Effector CD8-positive, alpha-beta T cell (primary cell): ENCODE data around the gene TNFRSF14.

Experiments used
- DNase-seq: peaks from one replicate; lab custom pipeline; 2025; lab: John Stamatoyannopoulos, UW

Gene TNFRSF14

DNA sequence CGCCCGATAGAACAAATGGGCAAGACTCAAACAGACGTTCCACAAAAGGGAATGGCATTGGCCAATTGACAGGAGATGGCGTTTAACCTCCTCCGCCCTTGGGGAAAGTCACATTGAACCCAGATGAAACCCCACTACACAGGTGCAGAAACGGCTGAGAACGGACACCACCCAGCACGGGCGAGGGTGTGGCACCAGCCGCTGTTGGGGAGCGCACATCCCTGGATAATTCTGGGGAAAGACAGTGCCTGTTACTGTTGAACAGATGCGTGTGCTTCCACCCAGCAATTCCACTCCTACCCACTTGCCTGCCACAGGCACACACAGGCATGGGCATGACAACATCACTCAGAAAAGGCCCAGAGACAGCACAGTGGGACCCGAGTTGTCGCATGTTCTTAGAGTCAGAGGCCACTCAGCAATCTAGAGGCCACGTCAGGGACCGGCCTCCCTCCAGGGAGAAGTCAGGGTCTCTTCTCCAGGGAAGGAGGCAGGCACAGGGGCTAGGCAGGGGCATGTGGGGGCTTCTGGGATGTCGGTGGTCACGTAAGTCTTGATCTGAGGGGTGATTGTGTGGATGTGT is 45.6 kb downstream of the TNFRSF14 start:
- no peak for DNase-seq

DNA sequence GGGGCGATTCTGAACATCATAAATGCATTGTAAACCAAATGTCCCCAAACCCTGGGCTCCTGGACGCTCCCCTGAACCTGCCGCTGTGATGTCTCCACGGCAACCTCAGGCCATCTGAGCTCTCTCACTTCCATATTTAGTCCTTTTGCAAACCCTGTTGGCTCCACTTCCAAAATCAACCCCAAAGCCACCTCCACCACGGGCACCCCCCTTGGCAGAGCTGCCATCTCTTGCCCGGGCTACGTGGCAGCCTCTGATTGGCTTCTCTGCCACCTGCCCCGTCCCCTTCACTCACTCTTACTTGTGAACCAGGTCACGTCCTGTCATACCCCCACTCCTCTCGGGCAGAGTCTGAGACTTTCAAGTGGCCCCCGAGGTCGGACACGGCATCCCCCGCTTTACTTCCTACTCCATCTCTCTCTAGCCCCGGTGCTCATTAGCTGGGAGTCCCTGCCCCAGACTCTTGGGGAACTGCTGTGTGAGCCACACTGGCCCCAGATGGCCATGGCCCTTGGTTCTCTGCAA is 46.2 kb downstream of the TNFRSF14 start:
- no peak for DNase-seq

DNA sequence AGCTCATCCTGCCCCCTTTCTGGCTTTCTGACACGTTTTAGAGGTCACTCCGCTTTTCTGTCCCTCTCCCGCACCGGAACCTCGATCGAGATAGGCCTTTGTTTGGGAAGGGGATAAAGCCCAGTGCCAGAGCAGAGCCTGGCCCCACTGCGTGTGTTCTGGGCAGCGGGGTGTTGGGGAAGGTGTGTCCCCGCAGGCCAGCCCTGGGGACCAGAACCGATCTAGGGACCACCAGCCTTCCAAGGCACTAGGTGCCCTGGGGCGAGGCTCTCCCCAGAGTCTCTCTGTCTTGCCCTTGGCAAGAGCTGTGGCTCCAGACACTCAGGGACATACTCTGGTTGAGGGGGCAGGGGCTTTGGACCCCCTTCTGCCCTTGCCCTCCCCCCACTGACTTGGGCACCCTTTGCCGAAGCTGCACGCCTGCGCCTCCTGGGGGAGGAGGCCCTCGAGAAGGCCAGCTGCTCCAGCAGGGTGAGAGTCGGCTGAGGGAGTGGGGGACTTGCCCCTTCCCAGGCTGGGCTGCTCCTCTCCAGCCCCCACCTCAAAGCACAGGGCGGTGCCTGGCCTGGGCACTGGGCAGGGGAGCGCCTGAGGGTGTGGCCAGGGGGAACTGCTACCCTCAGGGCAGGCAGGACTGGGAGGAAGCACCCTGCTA is 46.8 kb downstream of the TNFRSF14 start:
- DNase-seq, result no peak

DNA sequence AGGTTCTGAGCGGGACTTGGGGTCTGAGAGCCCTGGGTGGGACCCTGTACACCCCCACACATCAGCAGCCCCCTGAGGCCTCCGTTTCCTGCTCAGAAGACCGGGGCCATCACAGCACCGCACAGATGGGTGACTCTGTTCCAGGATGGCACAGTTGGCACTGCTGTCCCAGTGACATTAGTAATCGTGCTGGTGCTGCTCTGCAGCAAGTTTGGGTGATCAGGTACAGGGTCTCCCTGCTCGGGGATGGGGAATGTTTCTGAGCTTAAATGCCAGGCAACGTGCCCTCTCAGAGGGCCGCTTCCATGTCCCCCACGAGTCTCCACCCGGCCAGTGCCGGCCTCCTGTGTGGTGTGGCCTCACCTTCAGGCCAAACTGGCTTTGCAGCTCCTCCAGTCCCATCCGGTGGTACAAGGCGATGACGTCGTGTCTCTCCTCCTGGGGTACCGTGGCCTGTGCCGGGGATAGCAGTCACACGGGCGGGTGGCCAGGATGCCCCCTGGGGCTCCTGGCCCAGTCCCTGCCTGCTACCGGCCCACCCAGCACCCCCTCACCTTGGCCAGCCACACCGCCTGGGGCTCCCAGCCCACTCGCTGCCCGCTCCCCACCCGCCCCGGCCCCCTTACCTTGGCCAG is 47.5 kb downstream of the TNFRSF14 start:
- DNase-seq, result no peak

DNA sequence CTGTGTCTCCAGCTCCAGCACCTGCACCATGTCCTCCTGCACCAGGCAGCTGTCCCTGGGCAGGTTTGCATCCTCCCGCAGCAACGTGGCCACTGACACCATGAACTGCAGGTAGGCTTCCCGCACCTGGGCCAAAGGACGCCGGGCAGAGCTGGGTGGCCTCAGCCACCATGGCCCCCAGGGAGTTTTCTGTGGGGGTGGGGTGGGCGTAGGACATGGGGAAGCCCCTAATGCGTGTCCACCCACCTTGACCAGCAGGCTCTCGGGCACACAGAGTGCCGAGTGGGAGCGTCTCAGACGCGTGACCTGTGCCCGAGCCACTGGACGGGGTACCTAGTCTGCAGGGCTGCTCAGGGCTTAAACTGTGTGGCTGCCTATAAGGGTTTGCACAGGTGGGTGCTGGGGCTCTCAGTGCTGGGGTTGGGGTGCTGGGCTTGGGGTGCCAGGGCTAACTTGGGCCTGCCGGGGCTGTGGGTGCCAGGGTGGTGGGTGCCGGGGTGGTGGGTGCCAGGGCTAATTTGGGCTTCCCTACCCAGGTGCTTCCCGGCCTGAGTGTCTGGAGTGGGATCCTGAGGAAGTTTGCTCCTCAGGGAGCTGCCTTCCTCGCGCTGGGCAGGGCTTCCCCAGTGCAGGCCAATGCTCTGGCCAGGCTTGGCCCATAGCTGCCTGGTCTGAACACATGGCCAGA is 48.1 kb downstream of the TNFRSF14 start:
- DNase-seq, result no peak

DNA sequence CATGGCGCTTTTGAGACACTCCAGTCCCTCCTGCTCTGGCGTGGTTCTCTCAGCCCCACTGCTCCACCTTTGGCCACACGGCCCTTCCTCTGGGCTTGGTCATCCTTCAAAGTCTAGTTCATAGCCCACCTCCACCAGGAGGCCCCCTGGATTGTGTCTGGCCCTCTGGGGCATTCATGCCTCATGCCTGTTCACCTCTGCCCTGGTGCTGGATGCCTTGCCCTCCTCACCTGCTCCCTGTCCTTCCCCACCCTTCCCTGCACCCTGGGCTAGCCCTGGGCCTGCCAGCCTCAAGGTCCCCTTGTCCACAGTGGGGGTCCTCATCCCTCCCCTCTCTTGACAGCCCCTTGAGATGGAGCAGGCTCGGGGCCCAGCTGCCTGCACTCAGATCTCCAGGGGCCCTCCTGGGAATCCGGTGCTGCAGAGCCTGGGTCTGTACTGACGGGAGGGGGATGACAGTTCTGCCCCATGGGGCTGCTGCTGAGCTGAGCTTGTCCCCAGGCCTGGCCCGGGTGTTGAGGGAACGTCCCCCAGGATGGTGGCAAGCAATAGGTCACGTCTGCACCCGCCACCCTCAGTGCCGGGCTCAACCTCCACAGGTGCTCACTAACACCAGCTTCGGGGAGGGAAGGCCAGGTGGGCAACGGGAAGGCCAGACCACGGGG is 48.8 kb downstream of the TNFRSF14 start:
- DNase-seq, result no peak

DNA sequence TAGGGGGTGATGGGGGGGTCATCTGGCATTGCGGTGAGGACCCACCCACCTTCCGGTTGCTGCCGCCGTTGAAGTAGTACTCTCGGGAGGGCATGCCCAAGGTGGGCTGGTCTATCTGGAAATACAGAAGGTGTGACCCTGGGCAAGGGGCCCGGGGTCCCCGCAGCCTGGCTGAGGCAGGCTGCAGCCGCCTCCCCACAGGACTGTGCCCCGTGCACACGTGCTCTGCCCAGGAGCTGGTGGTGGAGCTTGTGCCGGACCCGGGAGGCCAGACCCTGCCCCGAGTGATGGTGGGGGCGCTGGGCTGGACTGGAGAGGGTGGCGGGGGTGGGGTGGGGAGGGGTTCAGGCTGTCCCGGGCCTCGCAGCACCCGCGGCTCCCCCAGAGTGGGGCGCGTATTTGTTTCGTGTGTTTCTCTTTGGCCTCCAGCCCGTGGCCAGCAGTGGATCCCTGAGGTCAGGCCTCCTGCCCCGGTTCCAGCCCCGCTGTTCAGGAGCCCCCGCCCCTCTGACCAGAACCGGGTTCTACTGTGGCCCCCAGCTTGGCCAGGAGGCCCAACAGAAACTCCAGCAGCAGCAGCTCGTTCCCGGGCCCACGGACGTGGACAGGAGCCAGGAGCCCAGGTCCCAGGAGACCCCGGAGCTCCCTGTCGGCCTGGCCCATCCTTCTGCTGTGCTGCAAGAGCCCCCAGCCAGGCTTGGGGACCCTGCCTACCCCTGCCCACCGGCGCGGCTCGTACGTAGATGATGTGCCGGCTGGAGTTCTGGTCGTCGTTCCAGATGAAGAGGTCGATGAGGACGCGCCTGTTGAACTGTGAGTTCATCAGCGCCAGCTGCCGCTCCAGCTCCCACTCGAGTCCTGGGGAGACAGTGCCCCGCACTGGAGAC is 49.6 kb downstream of the TNFRSF14 start:
- no peak for DNase-seq

DNA sequence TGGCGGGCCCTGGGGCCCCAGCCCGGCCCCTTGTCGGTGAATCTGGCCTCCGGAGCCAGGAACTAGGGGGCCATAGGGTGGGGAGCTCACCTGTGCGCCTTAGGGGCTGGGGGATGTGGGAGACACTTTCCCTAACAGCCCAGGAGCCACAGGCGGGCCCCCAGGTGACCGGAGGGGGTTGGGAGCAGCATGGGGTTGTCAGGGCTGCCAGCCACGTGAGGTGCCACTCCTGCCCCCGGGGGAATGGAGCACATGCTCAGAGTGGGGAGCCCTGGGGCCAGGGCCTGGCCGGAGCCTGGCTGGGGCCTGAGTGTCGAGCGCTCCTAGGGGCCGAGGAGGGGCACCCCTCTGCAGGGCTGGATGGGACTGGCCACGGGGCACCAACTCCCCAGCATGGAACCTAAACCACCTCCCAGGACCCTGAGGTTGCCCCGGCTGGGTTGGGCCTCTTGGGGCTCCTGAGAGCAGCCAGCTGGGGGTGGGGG is 50.3 kb downstream of the TNFRSF14 start:
- DNase-seq, result no peak

DNA sequence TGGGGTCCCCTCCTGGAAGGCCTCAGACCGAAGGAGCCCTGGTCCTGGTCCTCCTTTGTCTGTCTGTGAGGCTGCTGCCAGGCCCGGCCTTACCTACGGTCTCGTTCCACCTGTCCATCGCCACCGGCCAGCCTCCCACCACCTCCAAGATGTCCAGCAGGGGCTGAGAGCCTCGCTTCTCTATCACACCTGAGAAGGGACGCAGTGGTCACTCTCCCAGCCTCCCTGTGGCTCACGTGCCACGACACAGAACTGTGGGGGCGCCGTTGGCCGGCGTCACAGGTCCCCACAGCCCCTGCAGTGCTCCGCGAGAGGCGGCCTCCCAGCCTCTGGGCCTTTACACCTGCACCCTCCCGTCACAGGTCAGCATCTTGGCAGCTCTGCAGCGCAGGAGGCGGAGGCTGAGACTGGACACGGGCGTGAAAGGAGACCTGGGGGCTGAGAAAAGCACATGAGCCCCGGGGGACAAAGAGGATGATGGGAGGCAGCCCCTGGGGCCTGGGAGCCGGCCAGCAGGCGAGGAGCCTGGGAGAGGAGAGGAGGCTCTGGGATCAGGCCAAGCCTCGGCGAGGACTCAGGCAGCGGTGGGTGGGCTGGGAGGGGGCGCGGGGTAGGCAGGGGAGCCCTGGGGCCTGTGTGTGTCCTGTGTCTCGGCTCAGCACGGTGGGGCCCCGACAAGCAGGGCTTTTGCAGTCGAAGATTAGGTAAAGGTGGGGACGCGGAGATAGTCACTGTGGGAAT is 50.9 kb downstream of the TNFRSF14 start:
- DNase-seq, result no peak

DNA sequence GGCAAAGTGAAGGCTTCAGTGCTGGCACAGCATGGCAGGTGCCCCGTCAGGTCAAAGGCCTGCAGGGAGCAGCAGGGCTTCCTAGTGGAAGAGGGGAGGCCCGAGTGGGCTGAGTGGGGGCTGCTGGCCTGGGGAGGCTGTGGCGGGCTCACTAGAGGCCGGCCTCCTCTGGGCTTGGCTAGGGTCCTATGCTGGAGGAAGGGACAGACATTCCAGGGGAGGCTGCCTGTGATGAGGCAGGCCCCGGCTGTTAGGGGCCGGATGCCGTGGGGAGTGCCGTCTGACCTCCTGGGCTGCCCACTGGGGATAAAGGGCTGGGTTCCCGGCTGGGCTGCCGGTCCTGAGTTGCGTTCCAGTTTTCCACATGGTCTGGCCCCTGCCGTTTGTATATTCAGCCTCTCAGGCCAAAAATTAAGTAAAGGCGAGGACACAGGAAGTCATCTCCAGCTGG is 51.5 kb downstream of the TNFRSF14 start:
- no peak for DNase-seq

DNA sequence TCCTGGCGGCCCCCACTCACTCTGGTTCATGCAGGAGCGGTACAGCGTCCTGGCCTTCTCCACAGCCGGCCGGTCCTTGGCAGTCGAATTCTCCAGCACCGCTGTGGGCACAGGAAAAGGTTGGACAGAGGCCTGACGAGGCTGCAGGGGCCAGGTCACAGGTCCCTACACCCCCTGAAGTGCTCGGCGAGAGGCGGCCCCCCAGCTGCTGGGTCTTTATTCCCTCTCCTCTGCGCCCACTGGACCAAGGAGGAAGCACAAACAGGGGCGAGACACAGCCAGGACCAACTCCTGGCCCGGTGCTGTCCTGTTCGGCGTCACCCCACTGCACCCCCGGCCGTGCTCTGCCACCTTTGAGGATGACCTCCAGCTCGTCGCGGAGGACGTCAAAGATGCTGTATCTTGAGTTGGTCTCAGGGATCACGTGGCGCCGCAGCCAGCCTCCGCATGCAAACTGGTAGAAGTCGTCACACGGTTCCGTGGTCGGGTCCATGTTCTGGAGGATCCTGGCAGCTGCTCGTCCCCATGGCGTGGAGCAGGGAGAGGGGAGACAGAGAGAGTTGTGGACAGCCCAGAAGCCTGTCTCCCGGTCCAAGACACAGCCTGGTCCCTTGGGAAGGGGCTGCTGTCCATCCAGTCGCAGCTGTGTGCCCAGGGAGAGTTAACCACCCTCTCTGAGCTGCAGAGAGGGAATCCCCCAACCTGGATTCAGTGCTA is 53.3 kb downstream of the TNFRSF14 start:
- no peak for DNase-seq

DNA sequence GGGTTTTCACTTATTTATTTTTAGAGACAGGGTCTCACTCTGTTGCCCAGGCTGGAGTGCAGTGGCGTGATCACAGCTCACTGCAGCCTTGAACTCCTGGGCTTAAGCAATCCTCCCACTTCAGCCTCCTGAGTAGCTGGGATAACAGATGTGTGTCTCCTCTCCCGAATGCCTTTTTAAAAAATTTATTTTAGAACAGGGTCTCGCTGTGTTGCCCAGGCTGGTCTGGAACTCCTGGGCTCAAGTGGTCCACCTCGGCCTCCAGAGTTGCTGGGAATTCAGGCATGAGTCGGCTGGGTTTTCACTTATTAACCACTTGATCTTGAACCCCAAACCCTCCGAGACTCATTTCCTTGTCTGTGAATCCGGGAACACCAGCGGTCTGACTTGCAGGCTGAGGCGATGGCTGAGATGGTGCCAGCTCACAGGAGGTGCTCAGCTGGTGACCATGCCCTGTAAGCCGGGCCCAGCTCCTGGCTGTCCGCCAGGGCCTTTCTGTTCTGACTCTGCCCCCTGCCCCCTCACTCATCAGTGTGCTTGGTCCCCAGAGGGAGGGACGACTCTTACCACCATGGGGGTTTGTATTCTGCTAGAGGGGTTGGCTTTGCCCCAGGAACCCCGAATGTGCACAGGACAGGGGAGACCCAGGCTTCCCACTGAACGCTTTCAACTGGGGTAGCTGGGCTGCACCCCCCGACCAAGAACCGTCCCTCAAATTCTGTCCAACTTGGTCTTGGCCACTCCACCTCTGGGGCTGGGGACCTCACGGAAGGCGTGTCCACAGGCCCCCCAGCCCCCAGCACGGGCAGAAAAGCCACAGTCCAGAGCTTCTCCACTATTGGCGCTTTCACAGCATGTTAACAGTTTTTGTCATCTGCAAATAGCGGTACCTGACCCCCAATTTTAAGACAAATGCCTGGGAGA is 54.1 kb downstream of the TNFRSF14 start:
- DNase-seq, result no peak

DNA sequence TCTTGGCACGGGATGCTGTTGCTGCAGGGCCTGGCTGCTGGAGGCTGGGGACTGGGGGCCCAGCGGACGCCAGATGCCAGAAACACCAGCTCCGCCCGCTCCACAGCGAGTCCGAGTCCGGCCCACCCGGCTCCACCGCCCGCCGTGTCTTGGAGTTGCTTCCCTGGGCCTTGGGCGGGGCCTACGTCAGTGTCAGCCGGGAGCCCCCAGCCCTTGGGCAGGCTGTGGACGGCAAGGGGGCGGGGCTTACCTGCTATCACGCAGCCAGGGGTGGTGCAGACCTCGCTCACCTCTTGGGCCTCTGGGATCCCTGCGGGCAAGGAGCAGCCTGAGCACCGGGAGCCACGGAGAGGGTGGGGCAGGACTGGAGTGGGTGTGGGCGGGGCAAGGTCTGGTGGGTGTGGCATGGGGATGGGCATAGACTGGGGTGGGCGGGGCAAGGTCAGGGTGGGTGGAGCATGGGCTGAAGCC is 54.9 kb downstream of the TNFRSF14 start:
- no peak for DNase-seq

DNA sequence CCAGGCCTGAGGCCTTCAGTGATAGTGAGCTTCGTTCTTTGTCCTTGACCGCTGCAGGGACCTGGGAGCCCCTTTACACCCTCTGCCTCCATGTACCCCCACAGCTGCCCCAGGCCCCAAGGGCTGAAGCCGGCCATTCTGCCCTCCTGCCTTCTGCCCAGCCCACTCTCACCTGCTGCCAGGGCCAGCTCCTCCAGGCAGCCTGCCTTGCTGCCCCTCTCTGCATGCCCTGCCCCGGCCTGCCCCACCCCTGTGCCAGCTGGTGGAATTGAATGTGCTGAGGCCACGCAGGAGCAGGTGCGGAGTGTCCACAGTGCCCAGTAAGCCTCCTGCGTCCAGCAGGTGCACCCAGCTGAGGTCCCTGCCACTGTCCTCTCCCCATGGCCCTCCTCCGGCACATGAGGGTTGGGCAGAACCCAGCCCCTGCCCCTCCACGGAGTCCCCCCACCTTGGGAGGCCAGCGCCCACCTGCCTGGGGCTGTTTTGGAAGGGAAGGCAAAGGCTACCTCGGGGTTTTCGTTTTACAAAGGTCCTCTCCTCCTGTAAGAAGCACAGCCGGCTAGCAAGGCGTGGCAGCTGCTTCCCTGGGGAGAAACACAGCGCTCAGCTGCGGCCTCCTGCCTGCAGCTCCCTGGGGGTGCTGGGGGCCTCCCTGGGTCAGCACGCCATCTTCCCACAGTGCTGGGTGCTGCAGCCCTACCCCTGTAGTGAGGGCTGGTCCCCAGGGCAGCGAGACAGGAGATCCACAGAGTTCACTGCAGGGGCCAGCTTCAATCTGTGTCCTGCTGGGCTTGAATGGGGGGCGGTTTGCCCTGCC is 55.7 kb downstream of the TNFRSF14 start:
- no peak for DNase-seq

DNA sequence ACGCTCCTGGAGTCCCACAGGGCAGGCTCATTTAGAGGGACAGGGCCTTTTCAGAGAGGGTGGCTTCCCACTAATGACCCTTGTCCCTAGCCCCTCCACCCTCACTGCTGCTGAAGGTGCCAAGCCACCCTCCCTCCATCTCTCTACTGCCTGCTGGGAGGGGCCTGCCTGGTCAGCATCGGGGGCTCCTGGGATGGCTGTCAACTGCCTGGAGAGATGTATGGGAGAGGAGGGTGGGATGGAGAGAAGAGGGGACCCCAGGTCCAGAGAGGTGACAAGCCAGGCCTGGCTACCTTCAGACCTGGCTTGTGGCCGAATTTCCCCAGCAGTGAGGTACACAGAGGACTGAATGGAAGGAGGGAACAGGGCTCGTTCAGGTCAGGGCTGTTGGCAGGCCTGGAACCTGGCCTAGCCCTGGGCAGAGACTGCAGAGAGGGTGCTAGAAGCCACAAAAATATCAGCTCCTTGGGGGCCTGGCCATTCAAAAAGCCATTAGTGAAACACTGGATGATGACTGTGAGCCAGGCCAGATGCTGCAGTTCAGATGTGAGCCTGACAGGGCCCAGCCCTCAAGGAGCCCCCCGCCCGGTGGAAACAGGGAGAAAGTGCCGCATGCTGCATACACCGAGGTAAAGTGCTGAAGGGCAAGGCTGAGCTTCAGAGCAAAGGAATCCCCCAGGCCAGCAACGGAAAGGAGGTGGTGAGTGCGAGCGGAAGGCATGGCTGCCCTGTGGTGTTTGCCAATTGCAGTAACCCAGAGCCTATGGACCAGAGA is 56.6 kb downstream of the TNFRSF14 start:
- no peak for DNase-seq
